GM20431 (cell line): Measurements from ENCODE around the gene DHRS12.
"Not testable (repeated sequence)": the region's sequence is repeated elsewhere in the genome, so short reads cannot be mapped to it uniquely, and the experiment has no call there.

Experiments
- in situ Hi-C: fragments of 300-500 bp; cut with MseI, MboI; formaldehyde crosslinking; loops from one replicate; pipeline ENCODE4 v1.15.0; 2020; ENCODE audit warnings: low sequenced_read_pairs; ENCODE audit not compliant: unreplicated experiment

DHRS12 gene

GRCh38 chr13:51828730-51829567 is 25.0 kb upstream of the DHRS12 start:
- in situ Hi-C loops = no loop called here

- in situ Hi-C loops = no loop called here
These were observed 23.3 kb upstream of the DHRS12 start for GRCh38 chr13:51827254-51827653.

GRCh38 chr13:51826606-51827005 is 22.6 kb upstream of the DHRS12 start:
- in situ Hi-C loops = no loop called here

- in situ Hi-C loops = no loop called here
These were observed 21.8 kb upstream of the DHRS12 start for GRCh38 chr13:51825681-51826254.

GRCh38 chr13:51825165-51825592 is 21.2 kb upstream of the DHRS12 start:
- in situ Hi-C loops = no loop called here

- in situ Hi-C loops = not testable (repeated sequence)
These were observed 20.7 kb upstream of the DHRS12 start for GRCh38 chr13:51824712-51825111.

GRCh38 chr13:51823863-51824262 is 19.9 kb upstream of the DHRS12 start:
- in situ Hi-C loops = no loop called here

GRCh38 chr13:51823359-51823758 is 19.4 kb upstream of the DHRS12 start:
- in situ Hi-C loops = no loop called here

- in situ Hi-C loops = no loop called here
These were observed 18.3 kb upstream of the DHRS12 start for GRCh38 chr13:51822106-51822815.

GRCh38 chr13:51821606-51822005 is 17.6 kb upstream of the DHRS12 start:
- in situ Hi-C loops = no loop called here

GRCh38 chr13:51820016-51820597 is 16.1 kb upstream of the DHRS12 start:
- in situ Hi-C loops = no loop called here

- in situ Hi-C loops = no loop called here
These were observed 15.6 kb upstream of the DHRS12 start for GRCh38 chr13:51819544-51819943.

- in situ Hi-C loops = no loop called here
These were observed 15.0 kb upstream of the DHRS12 start for GRCh38 chr13:51818781-51819511.

GRCh38 chr13:51818276-51818675 is 14.3 kb upstream of the DHRS12 start:
- in situ Hi-C loops = no loop called here

- in situ Hi-C loops = no loop called here
These were observed 13.8 kb upstream of the DHRS12 start for GRCh38 chr13:51817717-51818116.

- in situ Hi-C loops = no loop called here
These were observed 12.8 kb upstream of the DHRS12 start for GRCh38 chr13:51816604-51817249.

GRCh38 chr13:51815848-51816247 is 11.9 kb upstream of the DHRS12 start:
- in situ Hi-C loops = no loop called here

- in situ Hi-C loops = no loop called here
These were observed 11.1 kb upstream of the DHRS12 start for GRCh38 chr13:51814825-51815650.

GRCh38 chr13:51814071-51814470 is 10.1 kb upstream of the DHRS12 start:
- in situ Hi-C loops = no loop called here
